AG04450 (cell line): ENCODE results near the gene HDGFL3. TPM values are rescaled to one million over a fixed set of nuclear protein-coding genes. Genes with fewer than 3 reads are reported as not detected.
"Not testable (repeated sequence)": the region's sequence is repeated elsewhere in the genome, so short reads cannot be mapped to it uniquely, and the experiment has no call there.

Experiments
- CTCF ChIA-PET: fragments of 300-600, 350-600 bp; formaldehyde crosslinking; extraction: SDS; loops from one replicate; lab custom pipeline; 2022; ENCODE audit warnings: antibody characterized with exemption, inconsistent platforms; lab: Charles Lee
- POLR2A ChIA-PET: fragments of 350-600 bp; formaldehyde crosslinking; extraction: SDS; loops from one replicate; lab custom pipeline; 2021; ENCODE audit warnings: antibody characterized with exemption, inconsistent platforms; lab: Yijun Ruan, JAX
- DNase-seq: peaks from one replicate; pipeline ENCODE4 v3.0.0-alpha.2; 2011; ENCODE audit warnings: low read depth, low spot score
- H3K27ac ChIP-seq: one replicate; pipeline ENCODE4 v1.5.1; 2012; ENCODE audit warnings: low read depth, low read length, control low read depth
- H3K27me3 ChIP-seq: one replicate; pipeline ENCODE4 v1.6.0; 2012; ENCODE audit warnings: low read length; ENCODE audit not compliant: control insufficient read depth, insufficient read depth
- H3K4me3 ChIP-seq: 2 replicates; pipeline ENCODE4 v1.5.1; 2011; ENCODE audit warnings: mild to moderate bottlenecking, low read depth, low read length, control low read depth
- H3K9me3 ChIP-seq: 2 replicates; pipeline ENCODE4 v1.5.1; 2012; ENCODE audit warnings: low read length; ENCODE audit not compliant: control insufficient read depth, insufficient read depth
- CTCF ChIP-seq: IDR thresholded peaks from 2 replicates; pipeline ENCODE4 v1.5.1; 2011; ENCODE audit warnings: low read depth, low read length, control low read depth, inconsistent platforms
- polyA plus RNA-seq: library from polyadenylated mRNA; depleted of rRNA; stranded (reverse); fragments of >200 nt; gene quantifications from 2 replicates; pipeline ENCODE4 v1.2.3, GENCODE V29; 2011

Gene HDGFL3
- polyA plus RNA-seq, 1 experiment: 71.6 TPM

GRCh38 chr15:83100097-83100646, 107.5 kb downstream of the HDGFL3 start:
- Histone ChIP-seq H3K27me3 (peaks cover 14% of the 10 kb centered on the region), H3K27ac (no peak overlapping the region), H3K4me3 (no peak overlapping the region), H3K9me3 (peaks cover 3% of the 10 kb centered on the region; the same call in 1 of the 2 replicates)
- POLR2A ChIA-PET: no interaction called here
- no peak for TF ChIP-seq CTCF
- no peak for DNase-seq
- CTCF ChIA-PET: no interaction called here

GRCh38 chr15:83099290-83099689, 108.3 kb downstream of the HDGFL3 start:
- Histone ChIP-seq H3K9me3 (peaks cover 3% of the 10 kb centered on the region; the same call in 1 of the 2 replicates), H3K4me3 (no peak overlapping the region), H3K27me3 (peaks cover 14% of the 10 kb centered on the region), H3K27ac (no peak overlapping the region)
- DNase-seq: no peak
- ChIA-PET POLR2A (no interaction called here), CTCF (no interaction called here)
- TF ChIP-seq CTCF: no peak

GRCh38 chr15:83098079-83098478, 109.5 kb downstream of the HDGFL3 start:
- peaks cover 14% of the 10 kb centered on the region for H3K27me3 ChIP-seq
- H3K27ac ChIP-seq: no peak overlapping the region
- CTCF ChIA-PET: interaction anchor here (0.7 kb wide), 1 partner anchor 88 kb away, joined by 3 read pairs; no protein-coding TSS in a partner anchor
- DNase-seq: no peak
- POLR2A ChIA-PET: no interaction called here
- no peak overlapping the region for H3K4me3 ChIP-seq
- TF ChIP-seq CTCF: no peak
- peaks cover 3% of the 10 kb centered on the region; the same call in 1 of the 2 replicates for H3K9me3 ChIP-seq

- ChIA-PET POLR2A (no interaction called here), CTCF (no interaction called here)
- no peak for DNase-seq
- Histone ChIP-seq H3K9me3 (peaks cover 3% of the 10 kb centered on the region; the same call in 1 of the 2 replicates), H3K27me3 (no peaks in the 10 kb centered on the region), H3K4me3 (no peak overlapping the region), H3K27ac (no peak overlapping the region)
- no peak for TF ChIP-seq CTCF
Measured at GRCh38 chr15:83094583-83094982, 113.0 kb downstream of the HDGFL3 start.

GRCh38 chr15:83092309-83092976, 115.2 kb downstream of the HDGFL3 start:
- Histone ChIP-seq H3K27ac (no peak overlapping the region), H3K4me3 (no peak overlapping the region), H3K27me3 (no peaks in the 10 kb centered on the region), H3K9me3 (no peaks in the 10 kb centered on the region)
- POLR2A ChIA-PET: no interaction called here
- no peak for TF ChIP-seq CTCF
- DNase-seq: peak; percentile 18
- CTCF ChIA-PET: no interaction called here

GRCh38 chr15:83091965-83092308, 115.7 kb downstream of the HDGFL3 start:
- CTCF ChIA-PET, H3K9me3 ChIP-seq, DNase-seq, H3K27ac ChIP-seq, H3K4me3 ChIP-seq, H3K27me3 ChIP-seq, POLR2A ChIA-PET: not testable (repeated sequence)
